Activated CD8-positive, alpha-beta memory T cell treated with anti-CD3 and anti-CD28 coated beads, Interleukin-2, amount 50 U/mL, for 48 hours (primary cell): ENCODE data around the gene IRF4.
"Not testable (repeated sequence)": the region's sequence is repeated elsewhere in the genome, so short reads cannot be mapped to it uniquely, and the experiment has no call there.

ENCODE experiments used
- DNase-seq: peaks from one replicate; pipeline ENCODE4 v3.0.0-alpha.2; 2020

IRF4 gene

GRCh38 chr6:423055-423798 lies 31.7 kb downstream of the IRF4 start:
- no peak for DNase-seq

GRCh38 chr6:423799-424345 lies 32.3 kb downstream of the IRF4 start:
- DNase-seq, result no peak

GRCh38 chr6:424741-425417 lies 33.3 kb downstream of the IRF4 start:
- peak; percentile 50 for DNase-seq

- DNase-seq, result not testable (repeated sequence)
These were observed 33.9 kb downstream of the IRF4 start for GRCh38 chr6:425418-425788.

GRCh38 chr6:426198-426738 lies 34.7 kb downstream of the IRF4 start:
- DNase-seq, result not testable (repeated sequence)

GRCh38 chr6:428047-428603 lies 36.6 kb downstream of the IRF4 start:
- DNase-seq, result no peak

- DNase-seq, result no peak
These were observed 38.1 kb downstream of the IRF4 start for GRCh38 chr6:429515-430121.

GRCh38 chr6:431504-431903 lies 40.0 kb downstream of the IRF4 start:
- DNase-seq, result peak; percentile 65

GRCh38 chr6:431986-432385 lies 40.4 kb downstream of the IRF4 start:
- peak; percentile 83 for DNase-seq

GRCh38 chr6:434051-434705 lies 42.6 kb downstream of the IRF4 start:
- DNase-seq, result peak; percentile 53

- peak; percentile 50 for DNase-seq
These were observed 44.1 kb downstream of the IRF4 start for GRCh38 chr6:435441-436307.

GRCh38 chr6:436308-437036 lies 44.9 kb downstream of the IRF4 start:
- DNase-seq, result no peak

- no peak for DNase-seq
These were observed 45.5 kb downstream of the IRF4 start for GRCh38 chr6:437037-437392.

- no peak for DNase-seq
These were observed 47.1 kb downstream of the IRF4 start for GRCh38 chr6:438634-439170.

GRCh38 chr6:439641-440167 lies 48.2 kb downstream of the IRF4 start:
- DNase-seq, result no peak

GRCh38 chr6:441126-441920 lies 49.8 kb downstream of the IRF4 start:
- DNase-seq, result peak; percentile 53

GRCh38 chr6:443621-444159 lies 52.1 kb downstream of the IRF4 start:
- DNase-seq, result peak; percentile 51

- peak; percentile 71 for DNase-seq
These were observed 53.2 kb downstream of the IRF4 start for GRCh38 chr6:444653-445275.
